Thyroid gland (tissue), 4 donors: ENCODE data around the gene TCF12. TPM values are rescaled to one million over a fixed set of nuclear protein-coding genes. Genes with fewer than 3 reads are reported as not detected.
"Not testable (repeated sequence)": the region's sequence is repeated elsewhere in the genome, so short reads cannot be mapped to it uniquely, and the experiment has no call there.

Experiments used
- DNase-seq, 2 donors: peaks; one replicate each; pipeline ENCODE4 v3.0.0-alpha.2; 2019
- H3K27ac ChIP-seq, 3 donors: fragments of 200-600 bp; sonication (generic); 1 replicate in 2 of 3; 2 replicates in 1 of 3; pipeline ENCODE4 v1.5.1; 2016 to 2019; ENCODE audit warnings: mild to moderate bottlenecking in 1 of 3, moderate library complexity in 1 of 3
- H3K27me3 ChIP-seq: fragments of 200-600 bp; sonication (generic); one replicate; pipeline ENCODE4 v1.5.1; 2019
- H3K36me3 ChIP-seq, 2 donors: fragments of 200-600 bp; sonication (generic); one replicate each; pipeline ENCODE4 v1.5.1; 2016 to 2019
- H3K4me1 ChIP-seq, 2 donors: fragments of 200-600 bp; sonication (generic); one replicate each; pipeline ENCODE4 v1.5.1; 2017 to 2019
- H3K4me3 ChIP-seq, 3 donors: fragments of 200-600 bp; sonication (generic); replicated peaks in 1 of 3; 1 replicate in 2 of 3; 2 replicates in 1 of 3; pipeline ENCODE4 v1.5.1; 2016; ENCODE audit warnings: mild to moderate bottlenecking in 1 of 3
- H3K9me3 ChIP-seq: fragments of 200-600 bp; sonication (generic); one replicate; pipeline ENCODE4 v1.5.1; 2017
- CTCF ChIP-seq, 6 experiments: fragments of 200-600 bp in 3 of 6; fragments of 450-650 bp in 3 of 6; sonication (generic) in 3 of 6; IDR thresholded peaks; one replicate each; pipeline ENCODE4 v1.5.1; 2016 to 2019; ENCODE audit warnings: antibody characterized with exemption in 6 of 6, mild to moderate bottlenecking in 2 of 6, inconsistent platforms in 1 of 6, moderate library complexity in 1 of 6
- POLR2A ChIP-seq, 2 donors: fragments of 450-650 bp; IDR thresholded peaks; one replicate each; pipeline ENCODE4 v1.6.1; 2017; ENCODE audit warnings: antibody characterized with exemption in 2 of 2, mild to moderate bottlenecking in 2 of 2, moderate library complexity in 1 of 2
- WGBS, 2 donors: methylation state at CpG; one replicate each; pipeline ENCODE4 v1.1.5; 2017; 5-methylcytosine and 5-hydroxymethylcytosine counted together
- intact Hi-C: fragments of 100-400 bp; cut with DNase I; formaldehyde crosslinking; loops from one replicate; pipeline ENCODE4 v1.15.1; 2023
- total RNA-seq, 4 donors: library from RNA; depleted of rRNA; stranded (reverse); fragments of >200 nt; gene quantifications; one replicate each; pipeline ENCODE4 v1.2.3, GENCODE V29; 2016

The TCF12 gene
- total RNA-seq, 4 donors from 2014 or later = 54.8 to 156 (median 108) TPM

GRCh38 chr15:57091636-57092035 lies 173.2 kb downstream of the TCF12 start:
- no peak for TF ChIP-seq POLR2A (IDR thresholded peaks at IDR 0.05)
- no peak for TF ChIP-seq CTCF (IDR thresholded peaks at IDR 0.05)
- Histone ChIP-seq H3K4me1 (peaks cover 0 to 7% of the 10 kb centered on the region in 2 donors), H3K36me3 (no peaks in the 10 kb centered on the region), H3K27ac (no peak overlapping the region), H3K27me3 (no peaks in the 10 kb centered on the region), H3K4me3 (no peak overlapping the region), H3K9me3 (no peaks in the 10 kb centered on the region)
- WGBS, 2 donors = 95 to 99% methylated on average over 2 of the region's 2 CpGs
- DNase-seq = no peak
- intact Hi-C loops = no loop called here

- TF ChIP-seq CTCF (IDR thresholded peaks at IDR 0.05) (no peak), POLR2A (IDR thresholded peaks at IDR 0.05) (no peak)
- no peak overlapping the region for H3K4me3 ChIP-seq
- no peak for DNase-seq
- H3K36me3 ChIP-seq = no peaks in the 10 kb centered on the region
- no peaks in the 10 kb centered on the region for H3K9me3 ChIP-seq
- H3K4me1 ChIP-seq = peaks cover 0 to 7% of the 10 kb centered on the region in 2 donors
- no peaks in the 10 kb centered on the region for H3K27me3 ChIP-seq
- intact Hi-C loops = no loop called here
- no peak overlapping the region for H3K27ac ChIP-seq
Observed at GRCh38 chr15:57092252-57092651, 173.8 kb downstream of the TCF12 start.

DNA sequence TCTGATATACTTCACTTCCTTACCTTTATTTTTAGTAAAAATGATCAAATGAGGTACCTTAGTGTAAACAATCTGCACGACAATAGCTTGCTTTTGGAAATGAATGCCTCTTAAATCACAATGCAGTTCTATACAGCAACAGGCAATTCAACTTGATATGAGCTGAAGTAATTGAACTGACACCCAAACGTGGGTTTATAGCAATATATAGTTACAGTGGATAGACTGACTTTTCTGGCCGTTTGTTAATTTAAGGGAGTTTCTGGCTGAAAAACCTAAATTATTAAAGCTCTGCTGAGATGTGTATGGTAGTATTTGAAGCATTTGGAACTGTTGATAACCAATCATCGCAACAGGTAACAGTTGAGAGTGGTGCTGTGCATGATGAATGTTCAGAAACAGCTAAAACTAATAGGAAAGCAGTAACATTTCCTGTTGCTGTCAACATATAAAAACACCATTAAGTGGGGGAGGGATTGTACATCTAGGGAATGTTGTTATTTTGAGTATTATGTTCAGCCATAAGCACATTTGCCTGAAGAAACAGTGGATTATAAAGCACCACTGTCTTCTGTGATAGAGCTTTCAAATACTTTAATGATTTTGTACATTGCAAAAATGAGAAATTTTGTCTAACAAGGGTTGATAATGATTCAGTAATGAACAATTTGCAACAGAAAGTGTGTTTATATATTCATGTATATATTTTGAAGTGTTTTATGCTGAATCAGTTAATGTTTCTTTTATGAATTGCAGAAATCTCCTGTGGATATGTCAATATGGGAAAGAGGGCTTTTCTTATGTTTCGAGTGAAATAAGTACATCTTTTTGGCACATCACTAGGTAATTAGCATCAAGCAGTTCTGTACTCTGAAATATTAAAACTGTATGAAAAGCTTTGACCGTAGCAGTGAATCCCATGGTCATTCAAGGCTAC lies 176.1 kb downstream of the TCF12 start:
- H3K4me3 ChIP-seq = no peak overlapping the region
- TF ChIP-seq POLR2A (IDR thresholded peaks at IDR 0.05) = no peak
- TF ChIP-seq CTCF (IDR thresholded peaks at IDR 0.05) = no peak
- intact Hi-C loops = no loop called here
- H3K4me1 ChIP-seq = peaks cover 0 to 7% of the 10 kb centered on the region in 2 donors
- H3K27me3 ChIP-seq = no peaks in the 10 kb centered on the region
- H3K9me3 ChIP-seq = no peaks in the 10 kb centered on the region
- H3K36me3 ChIP-seq = no peaks in the 10 kb centered on the region
- DNase-seq = no peak
- no peak overlapping the region for H3K27ac ChIP-seq
- 85% methylated on average over 6 of the region's 6 CpGs for WGBS, 2 donors

GRCh38 chr15:57095896-57096295 lies 177.5 kb downstream of the TCF12 start:
- no peak overlapping the region for H3K4me3 ChIP-seq
- no peak overlapping the region for H3K27ac ChIP-seq
- intact Hi-C loops = no loop called here
- no peaks in the 10 kb centered on the region for H3K9me3 ChIP-seq
- no peak for DNase-seq
- no peaks in the 10 kb centered on the region for H3K27me3 ChIP-seq
- TF ChIP-seq POLR2A (IDR thresholded peaks at IDR 0.05) (no peak), CTCF (IDR thresholded peaks at IDR 0.05) (no peak)
- H3K4me1 ChIP-seq = peaks cover 0 to 7% of the 10 kb centered on the region in 2 donors
- WGBS, 2 donors = 79 to 81% methylated on average over 4 of the region's 4 CpGs
- H3K36me3 ChIP-seq = no peaks in the 10 kb centered on the region

DNA sequence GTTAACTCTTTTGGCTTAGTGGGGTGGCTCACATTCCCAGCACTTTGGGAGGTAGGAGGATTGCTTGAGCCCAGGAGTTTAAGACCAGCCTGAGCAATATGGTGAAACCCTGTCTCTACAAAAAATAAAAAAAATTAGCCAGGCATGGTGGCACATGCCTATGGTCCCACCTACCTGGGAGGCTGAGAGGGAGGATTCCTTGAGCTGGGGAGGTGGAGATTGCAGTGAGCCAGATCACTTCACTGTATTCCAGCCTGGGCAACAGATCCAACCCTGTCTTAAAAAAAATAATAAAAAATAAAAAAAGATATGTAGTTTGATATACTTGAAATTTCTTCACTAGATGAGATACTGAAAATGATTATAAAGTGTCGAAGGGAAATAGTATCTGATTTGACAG lies 178.8 kb downstream of the TCF12 start:
- H3K4me3 ChIP-seq = no peak overlapping the region
- no peak overlapping the region for H3K27ac ChIP-seq
- no peaks in the 10 kb centered on the region for H3K9me3 ChIP-seq
- 98 to 100% methylated on average over 1 of the region's 1 CpG for WGBS, 2 donors
- H3K36me3 ChIP-seq = no peaks in the 10 kb centered on the region
- no peaks in the 10 kb centered on the region for H3K27me3 ChIP-seq
- intact Hi-C loops = no loop called here
- TF ChIP-seq POLR2A (IDR thresholded peaks at IDR 0.05) = no peak
- no peak for TF ChIP-seq CTCF (IDR thresholded peaks at IDR 0.05)
- H3K4me1 ChIP-seq = peaks cover 0 to under 1% of the 10 kb centered on the region in 2 donors
- DNase-seq = no peak

DNA sequence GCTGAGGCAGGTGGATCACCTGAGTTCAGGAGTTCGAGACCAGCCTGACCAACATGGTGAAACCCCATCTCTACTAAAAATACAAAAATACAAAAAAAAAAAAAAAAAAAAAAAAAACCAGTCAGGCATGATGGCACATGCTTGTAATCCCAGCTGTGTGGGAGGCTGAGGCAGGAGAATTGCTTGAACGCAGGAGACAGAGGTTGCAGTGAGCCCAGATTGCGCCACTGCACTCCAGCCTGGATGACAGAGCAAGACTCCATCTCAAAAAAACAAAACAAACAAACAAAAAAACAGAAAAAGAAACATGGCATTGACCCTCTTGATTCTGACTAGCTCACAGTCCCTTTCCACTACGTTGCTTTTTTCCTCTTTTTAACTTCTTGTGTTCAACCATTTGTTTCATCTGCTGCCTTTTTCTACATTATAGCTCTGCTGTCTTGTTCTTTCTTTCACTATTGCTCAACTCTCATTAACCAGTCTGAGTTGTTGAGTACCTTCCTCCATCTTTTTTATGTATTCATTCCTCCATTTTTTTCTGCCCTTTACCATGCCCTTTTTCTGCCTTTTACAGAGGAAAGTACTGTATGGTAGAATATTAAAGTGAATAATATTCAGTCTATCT lies 179.6 kb downstream of the TCF12 start:
- DNase-seq, H3K27me3 ChIP-seq, H3K4me1 ChIP-seq, H3K27ac ChIP-seq, H3K4me3 ChIP-seq, intact Hi-C loops, H3K36me3 ChIP-seq, H3K9me3 ChIP-seq: not testable (repeated sequence)
- 92 to 94% methylated on average over 4 of the region's 4 CpGs for WGBS, 2 donors
